ENCODE data around the gene ZCCHC14. TPM values are rescaled to one million over a fixed set of nuclear protein-coding genes. Genes with fewer than 3 reads are reported as not detected.

The ZCCHC14 gene
- total and polyA plus RNA-seq, 2 of the 8 experiments (the other 6 are each of a cell fraction or from before 2014, with no cell fraction given), result 8.2 to 28.2 TPM

GRCh38 chr16:87423429-87423828 is 69.4 kb downstream of the ZCCHC14 start:
- Histone ChIP-seq H2BK120ac (replicated peaks; ENCODE audit: low read depth, low read length) (no peak overlapping the region), H3K14ac (ENCODE audit: insufficient read length) (no peak overlapping the region), H3K4me1 (replicated peaks in 1 of 4; ENCODE audit: control insufficient read depth in 3 of 4, insufficient read depth in 4 of 4, low read length in 3 of 4) (peaks cover 5 to 17% (median 11%) of the 10 kb centered on the region in 4 experiments), H4K8ac (ENCODE audit: extremely low read depth, insufficient read depth, low read length) (no peak overlapping the region), H3K18ac (ENCODE audit: extremely low read depth, low read length) (no peak overlapping the region), H4K91ac (replicated peaks; ENCODE audit: insufficient read length, low read length) (no peak overlapping the region), H2BK5ac (ENCODE audit: low read depth, low read length) (no peak overlapping the region), H3K56ac (replicated peaks; ENCODE audit: insufficient read length, low read depth, low read length) (no peak overlapping the region), H3K79me1 (ENCODE audit: low read depth, low read length) (no peaks in the 10 kb centered on the region; the same call in 1 of the 2 replicates), H2AFZ (ENCODE audit: low read length) (no peak overlapping the region), H2AK5ac (ENCODE audit: low read depth, low read length) (no peak overlapping the region), H3K4ac (replicated peaks; ENCODE audit: insufficient read length, low read depth, low read length) (no peak overlapping the region), H3K4me2 (ENCODE audit: insufficient read depth in 1 of 2, low read depth in 2 of 2, low read length in 2 of 2) (no peak overlapping the region), H3K4me3 (ENCODE audit: extremely low read depth in 1 of 4, insufficient read depth in 2 of 4, low read depth in 3 of 4, low read length in 4 of 4) (no peak overlapping the region), H3K23ac (ENCODE audit: insufficient read length) (no peak overlapping the region), H3K23me2 (ENCODE audit: low read depth, low read length) (no peaks in the 10 kb centered on the region), H4K5ac (ENCODE audit: insufficient read length, low read depth, low read length) (no peak overlapping the region), H2BK15ac (ENCODE audit: low read length) (no peak overlapping the region), H4K20me1 (replicated peaks in 1 of 2; ENCODE audit: control insufficient read depth in 1 of 2, insufficient read depth in 2 of 2, low read length in 2 of 2) (peaks cover 5 to 10% of the 10 kb centered on the region in 2 experiments), H3K9me3 (ENCODE audit: insufficient read depth in 2 of 2, low read depth in 1 of 2, low read length in 1 of 2) (no peaks in the 10 kb centered on the region), H3K36me3 (ENCODE audit: control insufficient read depth in 2 of 4, insufficient read depth in 4 of 4, low read length in 3 of 4) (peaks cover 0 to 3% (median 0%) of the 10 kb centered on the region in 4 experiments; a peak in 4 of 8 replicates), H3K9ac (replicated peaks in 1 of 4; ENCODE audit: extremely low read depth in 1 of 4, low read depth in 3 of 4, low read length in 3 of 4) (no peak overlapping the region), H2BK12ac (ENCODE audit: low read depth, low read length) (no peak overlapping the region), H3K79me2 (ENCODE audit: control insufficient read depth in 1 of 2, insufficient read depth in 2 of 2, low read length in 2 of 2) (no peaks in the 10 kb centered on the region), H3K27ac (ENCODE audit: low read depth, low read length) (no peak overlapping the region; the same call in 1 of the 2 replicates), H3K27me3 (replicated peaks in 1 of 4; ENCODE audit: control insufficient read depth in 3 of 4, extremely low read depth in 1 of 4, insufficient read depth in 3 of 4, low read length in 3 of 4) (no peaks in the 10 kb centered on the region), H2BK20ac (ENCODE audit: low read length) (no peak overlapping the region)
- DNase-seq (ENCODE audit: low read depth in 1 of 2, low spot score in 2 of 2), result no peak
- CTCF ChIA-PET (ENCODE audit: partially characterized antibody), result interaction anchor here (1.3 to 4.6 kb wide), 5 partner anchors 11 to 213 kb away, joined by 4 to 22 read pairs (median 11); no protein-coding TSS in a partner anchor
- no peak for FAIRE-seq
- 89% methylated on average over 15 of the region's 15 CpGs; no CpG with 5 or more reads in 1 of the 2 experiments for WGBS, 2 experiments (ENCODE audit: extremely low coverage in 1 of 2, insufficient coverage in 1 of 2, insufficient read length in 1 of 2, insufficient replicate concordance in 2 of 2, low coverage in 1 of 2, low lambda C conversion rate in 2 of 2, missing lambda C conversion rate in 1 of 2)
- POLR2A ChIA-PET (ENCODE audit: partially characterized antibody), result no interaction called here
- TF ChIP-seq SP1 (IDR thresholded peaks at IDR 0.05; ENCODE audit: low read depth, low read length) (no peak), GABPA (IDR thresholded peaks at IDR 0.05; ENCODE audit: borderline replicate concordance, insufficient read depth, low read length) (no peak), CTCF (IDR thresholded peaks at IDR 0.05; ENCODE audit: control extremely low read depth in 1 of 3, insufficient read depth in 1 of 3, low read depth in 1 of 3, low read length in 3 of 3) (no peak), SP4 (IDR thresholded peaks at IDR 0.05; ENCODE audit: low read length) (no peak), ASH2L (IDR thresholded peaks at IDR 0.05; ENCODE audit: low read length) (no peak), KDM5A (IDR thresholded peaks at IDR 0.05; ENCODE audit: low read length) (no peak), TCF12 (IDR thresholded peaks at IDR 0.05; ENCODE audit: low read depth, low read length) (no peak), E2F6 (IDR thresholded peaks at IDR 0.05) (no peak), RXRA (IDR thresholded peaks at IDR 0.05; ENCODE audit: insufficient read depth, low read depth, low read length) (no peak)
